T-helper 2 cell treated with Interferon-gamma antibody and Interleukin-4, amounts not matched to agents 5 μg/mL and 100 μg/mL, for 36 hours (primary cell): ENCODE results near the gene XPO6.

ENCODE experiments used
- DNase-seq: peaks from one replicate; pipeline ENCODE4 v3.0.0; 2021; ENCODE audit warnings: low spot score
- H3K27ac Mint-ChIP-seq: one replicate; pipeline ENCODE4 v1.8.0; 2021; ENCODE audit warnings: mild to moderate bottlenecking, mixed read lengths
- H3K27me3 Mint-ChIP-seq: one replicate; pipeline ENCODE4 v1.8.0; 2021; ENCODE audit warnings: low read depth, mixed read lengths
- H3K36me3 Mint-ChIP-seq: one replicate; pipeline ENCODE4 v1.8.0; 2021; ENCODE audit warnings: low read depth, mixed read lengths
- H3K4me1 Mint-ChIP-seq: one replicate; pipeline ENCODE4 v1.8.0; 2021; ENCODE audit warnings: low read depth, mixed read lengths
- H3K4me3 Mint-ChIP-seq: one replicate; pipeline ENCODE4 v1.8.0; 2022; ENCODE audit warnings: mild to moderate bottlenecking, moderate library complexity, mixed read lengths
- H3K9me3 Mint-ChIP-seq: one replicate; pipeline ENCODE4 v1.8.0; 2021; ENCODE audit warnings: mixed read lengths

Gene XPO6

DNA sequence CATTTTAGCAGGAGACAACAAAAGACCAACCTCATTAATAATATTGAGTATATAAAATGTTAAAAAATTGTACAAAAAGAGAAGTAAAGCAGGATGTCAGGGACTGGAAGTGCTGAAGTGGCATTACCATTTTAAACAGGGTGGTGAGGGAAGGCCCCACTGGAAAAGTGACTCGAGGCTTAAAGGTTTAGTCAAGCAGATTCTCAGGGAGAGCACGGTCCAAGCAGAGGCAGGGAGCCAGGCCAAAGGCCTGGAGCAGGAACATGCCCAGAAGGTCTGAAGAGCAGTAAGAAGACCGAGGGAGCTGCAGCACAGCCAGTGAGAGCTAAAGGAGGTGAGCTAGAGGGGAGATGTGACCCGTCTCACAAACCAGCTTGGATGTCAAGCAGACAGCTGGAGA, 7.6 kb downstream of the XPO6 start:
- peaks cover 37% of the 10 kb centered on the region for H3K4me1 Mint-ChIP-seq
- H3K9me3 Mint-ChIP-seq: no peaks in the 10 kb centered on the region
- no peak for DNase-seq
- H3K4me3 Mint-ChIP-seq: no peak overlapping the region
- peaks cover 53% of the 10 kb centered on the region for H3K36me3 Mint-ChIP-seq
- H3K27me3 Mint-ChIP-seq: no peaks in the 10 kb centered on the region
- no peak overlapping the region for H3K27ac Mint-ChIP-seq

GRCh38 chr16:28202147-28202746, 9.5 kb downstream of the XPO6 start:
- Mint-ChIP-seq H3K9me3 (no peaks in the 10 kb centered on the region), H3K4me3 (peak overlapping the region; percentile 16), H3K36me3 (peaks cover 39% of the 10 kb centered on the region), H3K27ac (peak overlapping the region; percentile 74), H3K4me1 (peaks cover 24% of the 10 kb centered on the region), H3K27me3 (no peaks in the 10 kb centered on the region)
- peak; percentile 46 for DNase-seq

- Mint-ChIP-seq H3K27ac (peak overlapping the region; percentile 33), H3K4me3 (no peak overlapping the region), H3K4me1 (peaks cover 35% of the 10 kb centered on the region), H3K27me3 (no peaks in the 10 kb centered on the region), H3K9me3 (no peaks in the 10 kb centered on the region), H3K36me3 (peaks cover 37% of the 10 kb centered on the region)
- DNase-seq: no peak
Measured at GRCh38 chr16:28200661-28201060, 11.1 kb downstream of the XPO6 start.

DNA sequence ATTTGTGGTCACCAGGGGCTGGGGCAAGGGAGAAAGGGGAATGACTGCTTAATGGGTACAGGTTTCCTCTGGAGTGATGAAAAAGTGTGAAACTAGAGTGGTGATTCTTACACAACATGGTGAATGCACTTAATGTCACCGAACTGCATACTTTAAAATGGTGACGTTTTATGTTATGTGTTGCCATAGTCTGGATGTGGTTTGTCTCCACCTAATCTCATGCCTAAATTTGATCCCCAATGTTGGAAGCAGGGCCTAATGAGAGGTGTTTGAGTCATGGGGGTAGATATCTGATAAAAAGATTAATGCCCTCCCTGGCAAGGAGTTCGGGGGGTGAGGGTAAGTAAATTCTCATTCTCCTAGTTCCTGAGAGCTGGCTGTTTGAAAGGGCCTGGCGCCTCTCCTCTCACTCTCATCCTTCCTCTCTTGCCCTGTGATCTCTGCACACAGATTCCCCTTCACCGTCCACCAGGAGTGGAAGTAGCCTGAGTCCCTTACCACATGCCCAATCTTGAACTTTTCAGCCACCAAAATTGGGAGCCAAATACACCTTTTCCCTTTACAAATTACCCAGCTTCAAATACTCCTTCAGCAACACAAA, 15.3 kb downstream of the XPO6 start:
- H3K4me1 Mint-ChIP-seq: peaks cover 59% of the 10 kb centered on the region
- peak overlapping the region; percentile 79 for H3K27ac Mint-ChIP-seq

DNA sequence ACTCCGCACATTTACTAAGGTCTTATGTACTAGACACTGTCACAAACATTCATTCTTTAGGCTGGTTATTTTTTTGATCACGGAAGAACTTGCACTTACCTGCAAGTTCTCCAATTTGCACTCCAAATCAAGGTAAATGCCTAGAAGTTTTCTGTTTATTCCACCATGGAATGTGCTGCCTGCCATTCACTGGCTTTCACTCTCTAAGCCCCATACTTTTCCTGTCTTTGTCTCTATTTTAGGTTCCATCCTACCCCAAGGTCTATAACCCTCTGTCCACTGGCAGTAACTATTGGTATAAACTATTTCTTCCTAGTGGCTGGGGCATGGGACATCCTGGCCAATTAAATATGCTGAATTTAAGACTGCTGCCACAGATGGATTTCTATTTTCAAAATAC, 15.9 kb downstream of the XPO6 start:
- Mint-ChIP-seq H3K4me3 (no peak overlapping the region), H3K27me3 (no peaks in the 10 kb centered on the region), H3K4me1 (peaks cover 59% of the 10 kb centered on the region), H3K27ac (peak overlapping the region; percentile 79), H3K9me3 (no peaks in the 10 kb centered on the region), H3K36me3 (peaks cover 38% of the 10 kb centered on the region)
- no peak for DNase-seq

More for the DNA sequence above, 15.3 kb downstream of the XPO6 start:
- Mint-ChIP-seq H3K9me3 (no peaks in the 10 kb centered on the region), H3K4me3 (peak overlapping the region; percentile 40), H3K27me3 (no peaks in the 10 kb centered on the region), H3K36me3 (peaks cover 40% of the 10 kb centered on the region)
- no peak for DNase-seq

DNA sequence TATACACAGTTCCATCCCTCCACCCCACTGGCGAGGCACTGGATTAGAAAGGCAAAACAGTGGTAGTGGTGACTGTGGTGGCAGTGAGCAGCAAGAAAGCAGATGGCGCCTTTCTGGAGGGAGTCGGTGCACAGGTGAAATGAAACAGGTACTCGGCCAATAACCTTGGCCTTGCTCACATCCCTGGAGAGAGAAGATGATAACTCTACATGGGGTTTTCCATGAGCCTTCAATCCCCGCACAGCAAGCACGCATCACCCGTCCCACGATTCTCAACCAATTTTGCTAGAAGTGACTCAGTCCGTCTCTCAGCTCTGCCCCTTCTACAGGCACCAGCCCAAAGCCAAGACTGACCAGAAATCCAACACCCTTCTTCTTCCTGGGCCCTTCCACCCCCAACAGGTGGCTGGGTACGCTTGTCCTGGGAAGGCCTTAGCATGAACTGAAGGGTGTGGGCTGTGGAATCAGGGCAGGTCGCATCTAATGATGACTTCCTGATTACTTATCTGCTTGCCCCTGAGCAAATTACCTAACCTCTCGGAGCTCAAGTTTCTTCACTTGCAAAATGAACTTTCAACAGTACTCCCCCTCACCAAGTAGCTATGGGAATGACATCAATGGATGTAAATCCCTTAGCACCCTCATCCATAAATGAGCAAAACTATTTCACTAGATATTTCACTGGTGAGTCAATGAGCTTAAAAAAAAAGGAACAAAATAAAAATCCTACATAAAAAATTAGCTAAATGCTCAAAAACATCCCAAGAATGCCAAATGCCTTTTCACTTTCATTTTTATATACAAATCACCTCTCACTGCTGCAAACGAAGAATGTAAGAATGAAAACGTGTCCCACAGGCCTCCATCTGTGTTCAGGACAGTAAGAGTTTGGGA, 18.0 kb downstream of the XPO6 start:
- peak overlapping the region; percentile 97 for H3K27ac Mint-ChIP-seq
- no peaks in the 10 kb centered on the region for H3K9me3 Mint-ChIP-seq
- DNase-seq: peak; percentile 56
- H3K4me1 Mint-ChIP-seq: peaks cover 71% of the 10 kb centered on the region
- peaks cover 38% of the 10 kb centered on the region for H3K36me3 Mint-ChIP-seq
- H3K27me3 Mint-ChIP-seq: no peaks in the 10 kb centered on the region
- peak overlapping the region; percentile 89 for H3K4me3 Mint-ChIP-seq

- Mint-ChIP-seq H3K36me3 (peaks cover 42% of the 10 kb centered on the region), H3K27ac (peak overlapping the region; percentile 97), H3K27me3 (no peaks in the 10 kb centered on the region), H3K4me3 (peak overlapping the region; percentile 89), H3K4me1 (peaks cover 79% of the 10 kb centered on the region), H3K9me3 (no peaks in the 10 kb centered on the region)
- peak; percentile 82 for DNase-seq
Measured at GRCh38 chr16:28192806-28193529, 18.8 kb downstream of the XPO6 start.

DNA sequence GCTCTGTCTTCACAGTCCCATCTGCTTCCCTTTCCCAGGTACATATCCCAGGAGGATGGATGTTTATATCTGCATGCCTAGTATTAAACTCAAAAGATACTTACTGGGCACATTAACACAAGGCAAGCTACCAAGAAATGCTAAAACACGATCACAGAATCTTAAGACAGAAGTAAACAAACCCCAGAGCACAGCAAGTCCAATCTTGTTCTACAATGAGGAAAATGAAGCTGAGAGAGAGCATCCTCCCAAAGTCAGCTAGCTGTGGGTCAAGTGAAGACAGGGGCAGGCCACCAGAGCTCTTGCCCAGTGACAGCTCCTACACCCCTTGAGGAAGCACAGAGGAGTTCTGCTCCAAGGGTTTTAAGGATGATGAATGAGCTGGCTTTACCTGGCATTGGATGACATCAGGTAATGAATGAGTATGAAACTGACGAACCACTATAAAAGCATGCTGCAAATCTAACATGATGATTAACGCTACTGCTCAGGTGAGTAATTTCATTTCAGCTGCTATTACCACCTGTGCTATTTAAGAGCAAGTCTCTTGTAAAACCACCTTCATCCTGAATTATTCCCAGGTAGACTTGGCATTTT, 20.3 kb downstream of the XPO6 start:
- H3K27ac Mint-ChIP-seq: peak overlapping the region; percentile 74
- H3K36me3 Mint-ChIP-seq: peaks cover 46% of the 10 kb centered on the region
- H3K9me3 Mint-ChIP-seq: no peaks in the 10 kb centered on the region

GRCh38 chr16:28189245-28189644, 22.5 kb downstream of the XPO6 start:
- Mint-ChIP-seq H3K4me1 (peaks cover 85% of the 10 kb centered on the region), H3K36me3 (peaks cover 47% of the 10 kb centered on the region), H3K27ac (peak overlapping the region; percentile 69), H3K4me3 (peak overlapping the region; percentile 71), H3K27me3 (no peaks in the 10 kb centered on the region), H3K9me3 (peaks cover 7% of the 10 kb centered on the region)
- DNase-seq: no peak

More for the DNA sequence above, 20.3 kb downstream of the XPO6 start:
- Mint-ChIP-seq H3K4me1 (peaks cover 86% of the 10 kb centered on the region), H3K27me3 (no peaks in the 10 kb centered on the region), H3K4me3 (peak overlapping the region; percentile 32)
- no peak for DNase-seq

DNA sequence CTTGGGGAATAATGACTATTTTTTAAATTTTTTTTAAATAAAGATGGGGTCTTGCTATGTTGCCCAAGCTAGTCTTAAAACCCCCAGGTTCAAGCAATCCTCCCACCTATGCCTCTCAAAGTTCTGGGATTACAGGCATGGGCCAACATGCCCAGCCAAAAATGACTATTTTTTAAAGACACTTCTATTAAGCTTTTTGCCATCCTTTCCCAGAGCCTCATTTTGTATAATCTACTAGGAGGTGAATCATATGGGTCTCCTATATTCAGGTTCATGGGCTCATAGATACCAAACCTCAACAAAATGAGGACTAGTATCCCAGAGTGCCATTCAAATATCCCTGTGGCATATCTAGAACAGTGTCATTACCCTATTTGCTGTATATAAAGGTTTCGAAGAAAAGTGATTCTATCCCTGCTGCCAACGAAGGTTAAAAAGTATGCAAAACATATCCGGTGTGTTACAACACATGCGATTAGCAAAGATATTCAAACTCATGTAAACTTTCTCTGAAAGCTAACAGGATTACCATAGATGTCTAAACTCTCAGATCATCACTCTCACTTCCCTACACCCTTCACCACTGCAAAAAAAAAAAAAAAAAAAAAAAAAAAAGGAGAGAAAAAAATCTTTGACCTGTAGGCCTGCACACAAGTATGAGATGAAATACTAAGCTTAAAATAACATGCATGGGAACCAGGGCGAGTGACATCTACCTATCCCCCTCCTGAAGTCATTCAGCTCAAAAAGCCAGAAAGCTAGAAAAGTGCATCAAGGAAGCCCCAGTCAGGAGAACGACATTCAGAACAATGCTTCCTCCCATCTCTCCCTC, 23.5 kb downstream of the XPO6 start:
- peaks cover 55% of the 10 kb centered on the region for H3K36me3 Mint-ChIP-seq
- peaks cover 9% of the 10 kb centered on the region for H3K9me3 Mint-ChIP-seq
- H3K4me1 Mint-ChIP-seq: peaks cover 85% of the 10 kb centered on the region
- no peak for DNase-seq
- H3K27ac Mint-ChIP-seq: peak overlapping the region; percentile 85
- peak overlapping the region; percentile 71 for H3K4me3 Mint-ChIP-seq
- H3K27me3 Mint-ChIP-seq: no peaks in the 10 kb centered on the region

DNA sequence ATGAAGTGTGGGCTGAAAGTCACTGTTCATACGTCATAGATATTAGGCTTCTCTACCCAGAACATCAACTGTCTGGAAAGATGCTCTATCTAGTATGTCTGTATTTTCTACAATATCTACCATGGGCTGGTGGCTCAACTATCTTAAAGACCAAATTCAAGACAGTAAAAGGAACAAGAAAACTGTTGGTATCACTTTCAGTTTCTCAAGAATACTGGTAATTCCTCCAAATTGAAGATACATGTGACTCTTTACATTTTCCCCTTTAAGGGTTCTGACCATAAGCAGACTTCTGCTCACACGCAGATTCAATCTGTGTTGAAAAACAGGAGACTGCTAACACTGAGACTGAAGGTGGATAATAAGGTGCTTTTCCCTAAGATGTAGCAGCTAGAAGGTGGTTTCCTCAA, 24.2 kb downstream of the XPO6 start:
- H3K27me3 Mint-ChIP-seq: no peaks in the 10 kb centered on the region
- DNase-seq: no peak
- peaks cover 9% of the 10 kb centered on the region for H3K9me3 Mint-ChIP-seq
- peaks cover 85% of the 10 kb centered on the region for H3K4me1 Mint-ChIP-seq
- H3K4me3 Mint-ChIP-seq: peak overlapping the region; percentile 81
- peak overlapping the region; percentile 95 for H3K27ac Mint-ChIP-seq
- H3K36me3 Mint-ChIP-seq: peaks cover 58% of the 10 kb centered on the region

GRCh38 chr16:28186752-28187151, 25.0 kb downstream of the XPO6 start:
- DNase-seq: no peak
- peaks cover 9% of the 10 kb centered on the region for H3K9me3 Mint-ChIP-seq
- peaks cover 90% of the 10 kb centered on the region for H3K4me1 Mint-ChIP-seq
- H3K36me3 Mint-ChIP-seq: peaks cover 64% of the 10 kb centered on the region
- H3K27ac Mint-ChIP-seq: peak overlapping the region; percentile 95
- H3K4me3 Mint-ChIP-seq: peak overlapping the region; percentile 81
- no peaks in the 10 kb centered on the region for H3K27me3 Mint-ChIP-seq

DNA sequence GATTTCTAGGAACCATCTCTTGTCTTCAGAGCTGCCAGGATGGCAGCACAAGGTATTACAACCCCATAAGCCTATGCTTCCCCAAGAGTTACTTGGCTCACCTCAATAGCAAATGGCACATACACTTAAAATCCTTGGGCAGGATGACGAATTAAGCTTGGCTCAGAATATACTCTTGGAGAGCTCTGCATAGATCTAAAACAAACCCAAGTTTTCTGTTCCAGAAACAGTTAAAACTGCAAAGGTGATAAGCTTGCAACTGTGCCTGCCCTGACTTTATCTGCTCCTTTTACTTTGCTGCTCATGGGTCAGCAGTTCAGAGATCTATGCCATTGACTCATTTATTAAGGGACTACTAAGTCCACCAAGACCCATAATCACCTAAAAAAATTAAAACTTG, 26.1 kb downstream of the XPO6 start:
- no peak for DNase-seq
- Mint-ChIP-seq H3K27ac (peak overlapping the region; percentile 95), H3K36me3 (peaks cover 66% of the 10 kb centered on the region), H3K9me3 (peaks cover 9% of the 10 kb centered on the region), H3K4me3 (peak overlapping the region; percentile 81), H3K4me1 (peaks cover 93% of the 10 kb centered on the region), H3K27me3 (no peaks in the 10 kb centered on the region)
